Ascending aorta (tissue), 2 donors: ENCODE data around the gene CCP110. TPM values are rescaled to one million over a fixed set of nuclear protein-coding genes. Genes with fewer than 3 reads are reported as not detected.

Source experiments
- DNase-seq, 2 donors: peaks; one replicate each; pipeline ENCODE4 v3.0.0-alpha.2; 2019; ENCODE audit warnings: low spot score in 2 of 2
- H3K27ac ChIP-seq, 2 donors: fragments of 200-600 bp; sonication (generic); one replicate each; pipeline ENCODE4 v1.5.1; 2016 to 2017; ENCODE audit warnings: mild to moderate bottlenecking in 1 of 2
- H3K27me3 ChIP-seq: fragments of 200-600 bp; sonication (generic); one replicate; pipeline ENCODE4 v1.5.1; 2017
- H3K36me3 ChIP-seq, 2 donors: fragments of 200-600 bp; sonication (generic); one replicate each; pipeline ENCODE4 v1.5.1; 2016
- H3K4me1 ChIP-seq, 2 donors: fragments of 200-600 bp; sonication (generic); one replicate each; pipeline ENCODE4 v1.5.1; 2016 to 2017; ENCODE audit warnings: mild to moderate bottlenecking in 1 of 2
- H3K4me3 ChIP-seq, 2 donors: fragments of 200-600 bp; sonication (generic); one replicate each; pipeline ENCODE4 v1.5.1; 2016 to 2017; ENCODE audit warnings: mild to moderate bottlenecking in 1 of 2
- H3K9me3 ChIP-seq, 2 donors: fragments of 200-600 bp; sonication (generic); one replicate each; pipeline ENCODE4 v1.5.1; 2016
- CTCF ChIP-seq, 3 experiments: fragments of 200-600 bp in 2 of 3; fragments of 450-650 bp in 1 of 3; sonication (generic) in 2 of 3; IDR thresholded peaks; one replicate each; pipeline ENCODE4 v1.5.1; 2016 to 2019; ENCODE audit warnings: antibody characterized with exemption in 3 of 3, mild to moderate bottlenecking in 1 of 3, moderate library complexity in 1 of 3
- intact Hi-C: fragments of 100-400 bp; cut with DNase I; formaldehyde crosslinking; loops from one replicate; pipeline ENCODE4 v1.15.1; 2023
- total RNA-seq: library from RNA; depleted of rRNA; stranded (reverse); fragments of >200 nt; gene quantifications from one replicate; pipeline ENCODE4 v1.1.0, GENCODE V29; 2016

The CCP110 gene
- total RNA-seq, 1 donor from 2014 or later: 6.1 TPM

- DNase-seq: no peak
- no peaks in the 10 kb centered on the region for H3K27me3 ChIP-seq
- intact Hi-C loops: no loop called here
- H3K4me3 ChIP-seq: no peak overlapping the region
- TF ChIP-seq CTCF (IDR thresholded peaks at IDR 0.05): no peak
- H3K36me3 ChIP-seq: peaks cover 51 to 62% of the 10 kb centered on the region in 2 donors
- no peaks in the 10 kb centered on the region for H3K4me1 ChIP-seq
- H3K27ac ChIP-seq: no peak overlapping the region
- no peaks in the 10 kb centered on the region for H3K9me3 ChIP-seq
Observed at GRCh38 chr16:19566362-19566761, 42.6 kb downstream of the CCP110 start.

- Histone ChIP-seq H3K27me3 (no peaks in the 10 kb centered on the region), H3K4me3 (no peak overlapping the region), H3K27ac (no peak overlapping the region), H3K36me3 (peaks cover 59 to 72% of the 10 kb centered on the region in 2 donors), H3K9me3 (no peaks in the 10 kb centered on the region), H3K4me1 (no peaks in the 10 kb centered on the region)
- intact Hi-C loops: no loop called here
- TF ChIP-seq CTCF (IDR thresholded peaks at IDR 0.05): no peak
- DNase-seq: no peak
Observed at GRCh38 chr16:19567560-19567959, 43.8 kb downstream of the CCP110 start.

- no peak for DNase-seq
- intact Hi-C loops: no loop called here
- Histone ChIP-seq H3K4me1 (no peaks in the 10 kb centered on the region), H3K4me3 (no peak overlapping the region), H3K9me3 (no peaks in the 10 kb centered on the region), H3K27ac (no peak overlapping the region), H3K36me3 (peaks cover 53 to 90% of the 10 kb centered on the region in 2 donors), H3K27me3 (no peaks in the 10 kb centered on the region)
- no peak for TF ChIP-seq CTCF (IDR thresholded peaks at IDR 0.05)
Observed at GRCh38 chr16:19573997-19574396, 50.3 kb downstream of the CCP110 start.

GRCh38 chr16:19574615-19575014 lies 50.9 kb downstream of the CCP110 start:
- no peak overlapping the region for H3K27ac ChIP-seq
- no peaks in the 10 kb centered on the region for H3K4me1 ChIP-seq
- H3K4me3 ChIP-seq: no peak overlapping the region
- H3K9me3 ChIP-seq: no peaks in the 10 kb centered on the region
- peaks cover 47 to 90% of the 10 kb centered on the region in 2 donors for H3K36me3 ChIP-seq
- DNase-seq: no peak
- no peak for TF ChIP-seq CTCF (IDR thresholded peaks at IDR 0.05)
- intact Hi-C loops: no loop called here
- no peaks in the 10 kb centered on the region for H3K27me3 ChIP-seq

- Histone ChIP-seq H3K27me3 (no peaks in the 10 kb centered on the region), H3K9me3 (no peaks in the 10 kb centered on the region), H3K4me1 (no peaks in the 10 kb centered on the region), H3K4me3 (no peak overlapping the region), H3K36me3 (peaks cover 39 to 92% of the 10 kb centered on the region in 2 donors), H3K27ac (peak overlapping the region in 1 of 2 donors; percentile 35)
- no peak for TF ChIP-seq CTCF (IDR thresholded peaks at IDR 0.05)
- DNase-seq: no peak
- intact Hi-C loops: no loop called here
Observed at GRCh38 chr16:19578378-19578971, 54.7 kb downstream of the CCP110 start.
